ENCODE measurements around the gene GPR21. TPM values are rescaled to one million over a fixed set of nuclear protein-coding genes. Genes with fewer than 3 reads are reported as not detected.

Gene GPR21
- total and polyA plus RNA-seq, 2 experiments from 2014 or later, result 0.90 TPM; not detected in 1

DNA sequence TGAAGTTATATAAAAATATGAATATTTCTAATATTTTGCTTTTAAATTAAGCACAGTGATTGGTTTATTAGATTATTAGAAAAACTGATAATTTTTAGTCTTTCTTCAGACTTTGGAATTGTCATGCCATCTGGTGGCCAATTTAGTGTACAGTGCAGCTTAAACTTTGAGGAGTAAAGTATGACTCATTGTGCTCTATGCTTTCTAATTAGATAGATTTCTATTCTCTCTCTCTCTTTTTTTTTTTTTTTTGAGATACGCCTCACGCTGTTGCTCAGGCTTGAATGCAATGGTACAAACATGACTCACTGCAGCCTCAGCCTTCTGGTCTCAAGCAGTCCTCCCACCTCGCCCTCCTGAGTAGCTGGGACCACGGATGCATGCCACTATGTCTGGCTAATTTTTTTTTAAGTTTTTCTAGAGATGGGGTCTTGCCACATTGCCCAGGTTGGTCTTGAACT lies 42.1 kb upstream of the GPR21 start:
- Mint-ChIP-seq H3K36me3 (ENCODE audit: low read depth) (peaks cover 31% of the 10 kb centered on the region; the same call in 2 of the 3 replicates), H3K4me1 (no peaks in the 10 kb centered on the region), H3K4me3 (no peak overlapping the region), H3K9me3 (no peaks in the 10 kb centered on the region), H3K27me3 (ENCODE audit: insufficient read depth, low read depth, poor library complexity) (no peaks in the 10 kb centered on the region), H3K27ac (no peak overlapping the region)
- no peak overlapping the region for H3K4me3 ChIP-seq
- H3K27me3 ChIP-seq (ENCODE audit: insufficient read depth), result no peaks in the 10 kb centered on the region
- DNase-seq (ENCODE audit: low spot score) (peak; percentile 35), ATAC-seq (no peak)
- H3K9me2 ChIP-seq (ENCODE audit: insufficient read depth), result no peaks in the 10 kb centered on the region
- H3K27ac ChIP-seq (ENCODE audit: low read depth), result no peak overlapping the region
- no peak overlapping the region for H2AFZ ChIP-seq
- TF ChIP-seq CTCF (conservative IDR thresholded peaks at IDR 0.05; ENCODE audit: low read depth in 2 of 2), result peak; percentile 48 to 56
- no peak for TF ChIP-seq EZH2 (IDR thresholded peaks at IDR 0.05; ENCODE audit: low read depth, unreplicated experiment)
- H3K4me2 ChIP-seq, result no peak overlapping the region
- H3F3A ChIP-seq (replicated peaks; ENCODE audit: low read depth), result no peaks in the 10 kb centered on the region
- no peaks in the 10 kb centered on the region for H3K79me2 ChIP-seq (replicated peaks; ENCODE audit: insufficient read depth)
- peaks cover 26% of the 10 kb centered on the region for H3K36me3 ChIP-seq (ENCODE audit: insufficient read depth)
- no peaks in the 10 kb centered on the region; the same call in 1 of the 2 replicates for H4K20me1 ChIP-seq (replicated peaks; ENCODE audit: insufficient read depth)
- no peaks in the 10 kb centered on the region for H3K4me1 ChIP-seq (ENCODE audit: insufficient read depth)

DNA sequence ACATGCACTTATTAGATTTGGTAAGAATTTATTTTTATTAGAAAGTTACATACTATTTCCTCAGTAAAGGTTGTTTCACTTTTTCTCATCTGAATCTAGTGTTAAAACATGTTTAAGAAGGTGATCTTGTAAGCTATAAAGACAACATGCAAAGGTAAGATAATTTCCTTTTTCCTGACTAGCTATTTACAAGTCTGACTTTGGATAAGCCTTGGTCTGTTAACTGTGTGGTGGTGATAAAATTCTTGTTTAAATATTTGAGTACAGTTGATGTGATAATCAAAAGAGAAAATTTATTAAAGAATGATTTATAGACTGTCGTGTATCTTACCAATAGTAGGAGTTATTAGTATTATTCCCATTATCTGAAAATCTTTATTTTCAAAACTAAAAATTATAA lies 36.9 kb upstream of the GPR21 start:
- Histone ChIP-seq H3K4me1 (ENCODE audit: insufficient read depth) (peaks cover 16% of the 10 kb centered on the region), H3K79me2 (replicated peaks; ENCODE audit: insufficient read depth) (no peaks in the 10 kb centered on the region), H4K20me1 (replicated peaks; ENCODE audit: insufficient read depth) (0 out of 2 replicates have a peak, but pooled peaks cover 6% of the 10 kb centered on the region), H3K36me3 (ENCODE audit: insufficient read depth) (peaks cover 22% of the 10 kb centered on the region), H2AFZ (no peak overlapping the region), H3K27me3 (ENCODE audit: insufficient read depth) (no peaks in the 10 kb centered on the region), H3K4me3 (no peak overlapping the region), H3K4me2 (no peak overlapping the region), H3F3A (replicated peaks; ENCODE audit: low read depth) (no peaks in the 10 kb centered on the region), H3K27ac (ENCODE audit: low read depth) (no peak overlapping the region), H3K9me2 (ENCODE audit: insufficient read depth) (no peaks in the 10 kb centered on the region)
- Mint-ChIP-seq H3K4me3 (no peak overlapping the region), H3K36me3 (ENCODE audit: low read depth) (peaks cover 43% of the 10 kb centered on the region), H3K4me1 (peaks cover 21% of the 10 kb centered on the region), H3K27me3 (ENCODE audit: insufficient read depth, low read depth, poor library complexity) (peaks cover 3% of the 10 kb centered on the region), H3K9me3 (no peaks in the 10 kb centered on the region), H3K27ac (no peak overlapping the region)
- DNase-seq (ENCODE audit: low spot score) (no peak), ATAC-seq (no peak)
- TF ChIP-seq JUNB (IDR thresholded peaks at IDR 0.05; ENCODE audit: unreplicated experiment), result no peak
- TF ChIP-seq CTCF (conservative IDR thresholded peaks at IDR 0.05; ENCODE audit: low read depth in 2 of 2), result no peak
- TF ChIP-seq ZNF331 (CRISPR knock-in tag; IDR thresholded peaks at IDR 0.05; ENCODE audit: low read depth), result no peak
- TF ChIP-seq ETS1 (IDR thresholded peaks at IDR 0.05), result no peak
- TF ChIP-seq EZH2 (IDR thresholded peaks at IDR 0.05; ENCODE audit: low read depth, unreplicated experiment), result no peak
- TF ChIP-seq, protein P1, sequence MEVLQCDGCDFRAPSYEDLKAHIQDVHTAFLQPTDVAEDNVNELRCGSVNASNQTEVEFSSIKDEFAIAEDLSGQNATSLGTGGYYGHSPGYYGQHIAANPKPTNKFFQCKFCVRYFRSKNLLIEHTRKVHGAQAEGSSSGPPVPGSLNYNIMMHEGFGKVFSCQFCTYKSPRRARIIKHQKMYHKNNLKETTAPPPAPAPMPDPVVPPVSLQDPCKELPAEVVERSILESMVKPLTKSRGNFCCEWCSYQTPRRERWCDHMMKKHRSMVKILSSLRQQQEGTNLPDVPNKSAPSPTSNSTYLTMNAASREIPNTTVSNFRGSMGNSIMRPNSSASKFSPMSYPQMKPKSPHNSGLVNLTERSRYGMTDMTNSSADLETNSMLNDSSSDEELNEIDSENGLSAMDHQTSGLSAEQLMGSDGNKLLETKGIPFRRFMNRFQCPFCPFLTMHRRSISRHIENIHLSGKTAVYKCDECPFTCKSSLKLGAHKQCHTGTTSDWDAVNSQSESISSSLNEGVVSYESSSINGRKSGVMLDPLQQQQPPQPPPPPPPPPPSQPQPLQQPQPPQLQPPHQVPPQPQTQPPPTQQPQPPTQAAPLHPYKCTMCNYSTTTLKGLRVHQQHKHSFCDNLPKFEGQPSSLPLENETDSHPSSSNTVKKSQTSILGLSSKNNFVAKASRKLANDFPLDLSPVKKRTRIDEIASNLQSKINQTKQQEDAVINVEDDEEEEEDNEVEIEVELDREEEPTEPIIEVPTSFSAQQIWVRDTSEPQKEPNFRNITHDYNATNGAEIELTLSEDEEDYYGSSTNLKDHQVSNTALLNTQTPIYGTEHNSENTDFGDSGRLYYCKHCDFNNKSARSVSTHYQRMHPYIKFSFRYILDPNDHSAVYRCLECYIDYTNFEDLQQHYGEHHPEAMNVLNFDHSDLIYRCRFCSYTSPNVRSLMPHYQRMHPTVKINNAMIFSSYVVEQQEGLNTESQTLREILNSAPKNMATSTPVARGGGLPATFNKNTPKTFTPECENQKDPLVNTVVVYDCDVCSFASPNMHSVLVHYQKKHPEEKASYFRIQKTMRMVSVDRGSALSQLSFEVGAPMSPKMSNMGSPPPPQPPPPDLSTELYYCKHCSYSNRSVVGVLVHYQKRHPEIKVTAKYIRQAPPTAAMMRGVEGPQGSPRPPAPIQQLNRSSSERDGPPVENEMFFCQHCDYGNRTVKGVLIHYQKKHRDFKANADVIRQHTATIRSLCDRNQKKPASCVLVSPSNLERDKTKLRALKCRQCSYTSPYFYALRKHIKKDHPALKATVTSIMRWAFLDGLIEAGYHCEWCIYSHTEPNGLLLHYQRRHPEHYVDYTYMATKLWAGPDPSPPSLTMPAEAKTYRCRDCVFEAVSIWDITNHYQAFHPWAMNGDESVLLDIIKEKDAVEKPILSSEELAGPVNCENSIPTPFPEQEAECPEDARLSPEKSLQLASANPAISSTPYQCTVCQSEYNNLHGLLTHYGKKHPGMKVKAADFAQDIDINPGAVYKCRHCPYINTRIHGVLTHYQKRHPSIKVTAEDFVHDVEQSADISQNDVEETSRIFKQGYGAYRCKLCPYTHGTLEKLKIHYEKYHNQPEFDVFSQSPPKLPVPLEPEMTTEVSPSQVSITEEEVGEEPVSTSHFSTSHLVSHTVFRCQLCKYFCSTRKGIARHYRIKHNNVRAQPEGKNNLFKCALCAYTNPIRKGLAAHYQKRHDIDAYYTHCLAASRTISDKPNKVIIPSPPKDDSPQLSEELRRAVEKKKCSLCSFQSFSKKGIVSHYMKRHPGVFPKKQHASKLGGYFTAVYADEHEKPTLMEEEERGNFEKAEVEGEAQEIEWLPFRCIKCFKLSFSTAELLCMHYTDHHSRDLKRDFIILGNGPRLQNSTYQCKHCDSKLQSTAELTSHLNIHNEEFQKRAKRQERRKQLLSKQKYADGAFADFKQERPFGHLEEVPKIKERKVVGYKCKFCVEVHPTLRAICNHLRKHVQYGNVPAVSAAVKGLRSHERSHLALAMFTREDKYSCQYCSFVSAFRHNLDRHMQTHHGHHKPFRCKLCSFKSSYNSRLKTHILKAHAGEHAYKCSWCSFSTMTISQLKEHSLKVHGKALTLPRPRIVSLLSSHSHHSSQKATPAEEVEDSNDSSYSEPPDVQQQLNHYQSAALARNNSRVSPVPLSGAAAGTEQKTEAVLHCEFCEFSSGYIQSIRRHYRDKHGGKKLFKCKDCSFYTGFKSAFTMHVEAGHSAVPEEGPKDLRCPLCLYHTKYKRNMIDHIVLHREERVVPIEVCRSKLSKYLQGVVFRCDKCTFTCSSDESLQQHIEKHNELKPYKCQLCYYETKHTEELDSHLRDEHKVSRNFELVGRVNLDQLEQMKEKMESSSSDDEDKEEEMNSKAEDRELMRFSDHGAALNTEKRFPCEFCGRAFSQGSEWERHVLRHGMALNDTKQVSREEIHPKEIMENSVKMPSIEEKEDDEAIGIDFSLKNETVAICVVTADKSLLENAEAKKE (CRISPR knock-in tag; IDR thresholded peaks at IDR 0.05), result no peak
- TF ChIP-seq ZNF114 (CRISPR knock-in tag; IDR thresholded peaks at IDR 0.05), result no peak
